Measurements from ENCODE around the gene VSTM2B.
"Not testable (repeated sequence)": the region's sequence is repeated elsewhere in the genome, so short reads cannot be mapped to it uniquely, and the experiment has no call there.

Gene VSTM2B

DNA sequence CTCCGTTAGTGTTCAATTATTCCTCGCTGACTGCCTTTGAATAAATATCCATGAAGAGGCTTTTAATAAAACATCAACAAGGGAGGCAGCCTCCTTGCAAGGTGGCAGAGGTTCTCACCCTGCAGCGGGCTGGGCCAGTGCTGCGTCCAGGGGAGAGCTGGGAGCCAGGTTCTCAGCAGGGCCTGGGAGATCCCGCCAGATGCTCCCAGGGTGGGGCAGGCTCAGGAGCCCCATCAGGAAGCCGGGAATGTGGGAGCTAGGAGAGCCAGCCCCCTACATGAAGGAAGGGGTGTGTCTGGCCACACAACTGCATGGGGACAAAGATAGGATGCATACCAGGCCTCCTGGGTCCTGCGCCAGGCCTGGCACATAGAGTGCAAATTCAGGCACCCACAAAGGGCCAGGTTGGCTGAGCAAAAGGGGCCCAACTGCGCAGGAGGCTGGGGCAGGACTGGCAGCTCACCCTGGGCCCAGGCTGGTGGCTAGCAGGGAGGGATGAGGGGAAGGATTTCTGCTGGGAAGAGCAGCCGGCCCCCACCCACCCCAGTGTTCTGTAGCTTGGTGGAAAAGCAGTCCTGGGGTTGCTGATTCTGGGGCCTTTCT lies 22.8 kb downstream of the VSTM2B start:
- DNase-seq, result no peak

DNA sequence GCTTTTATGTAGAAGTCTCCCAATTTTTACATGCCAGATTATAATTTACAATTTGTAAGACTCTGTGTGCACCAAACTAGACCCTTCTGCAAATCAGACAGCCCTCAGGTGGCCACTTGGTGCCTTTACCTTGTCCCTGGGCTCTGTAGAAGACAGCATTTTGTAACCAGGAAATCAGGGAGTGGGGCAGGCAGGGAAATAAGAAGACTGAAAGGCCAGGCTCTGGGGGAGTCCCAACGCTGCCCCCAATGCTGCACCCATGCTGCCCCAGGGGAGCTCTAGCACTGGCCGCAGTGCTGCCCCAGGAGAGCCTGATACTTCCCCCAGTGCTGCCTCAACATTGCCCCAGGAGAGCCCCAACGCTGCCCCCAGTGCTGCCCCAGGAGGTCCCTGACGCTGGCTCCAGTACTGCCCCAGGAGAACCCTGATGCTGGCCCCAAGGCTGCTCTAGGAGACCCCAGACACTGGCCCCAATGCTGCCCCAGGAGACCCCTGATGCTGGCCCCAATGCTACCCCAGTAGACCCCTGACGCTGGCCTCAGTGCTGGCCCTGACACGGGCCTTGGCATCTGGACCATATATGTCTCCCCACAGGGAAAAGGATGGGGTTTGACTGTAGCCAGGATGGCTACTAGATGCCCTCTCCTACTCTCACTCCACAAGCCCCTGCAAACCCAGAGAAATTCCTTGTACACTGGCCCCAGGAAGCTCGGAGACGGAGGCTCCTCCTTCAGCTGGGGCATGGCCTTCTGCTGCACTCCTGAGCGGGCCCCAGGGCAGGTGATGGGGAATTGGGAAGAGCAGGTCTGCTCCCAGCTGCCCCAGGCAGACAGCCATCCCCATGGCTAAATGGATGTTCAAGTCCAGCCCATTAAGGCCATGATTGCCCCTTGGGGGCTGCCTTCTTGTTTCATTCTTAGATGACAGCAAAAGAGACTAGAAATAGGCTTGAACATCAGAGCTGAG lies 23.6 kb downstream of the VSTM2B start:
- DNase-seq, result no peak

DNA sequence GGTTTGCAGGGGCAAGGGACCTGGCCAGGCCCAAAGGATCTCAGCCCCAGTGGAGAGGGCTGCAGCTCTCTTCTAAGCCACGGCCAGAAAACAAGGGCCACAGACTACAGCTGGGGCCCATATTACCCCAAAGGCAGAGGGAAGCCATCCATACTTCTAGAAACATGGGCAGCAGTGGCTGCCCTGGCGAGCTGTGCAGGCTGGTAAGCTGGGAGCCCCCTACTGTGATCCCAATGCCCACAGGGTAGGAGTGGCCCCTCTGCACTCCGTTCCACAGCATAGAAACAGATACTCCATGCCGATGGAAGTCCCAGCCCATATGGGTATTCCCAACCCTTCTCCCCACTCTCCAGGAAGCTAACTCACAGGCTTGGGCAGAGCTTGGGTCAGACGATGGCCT lies 25.1 kb downstream of the VSTM2B start:
- DNase-seq, result no peak

DNA sequence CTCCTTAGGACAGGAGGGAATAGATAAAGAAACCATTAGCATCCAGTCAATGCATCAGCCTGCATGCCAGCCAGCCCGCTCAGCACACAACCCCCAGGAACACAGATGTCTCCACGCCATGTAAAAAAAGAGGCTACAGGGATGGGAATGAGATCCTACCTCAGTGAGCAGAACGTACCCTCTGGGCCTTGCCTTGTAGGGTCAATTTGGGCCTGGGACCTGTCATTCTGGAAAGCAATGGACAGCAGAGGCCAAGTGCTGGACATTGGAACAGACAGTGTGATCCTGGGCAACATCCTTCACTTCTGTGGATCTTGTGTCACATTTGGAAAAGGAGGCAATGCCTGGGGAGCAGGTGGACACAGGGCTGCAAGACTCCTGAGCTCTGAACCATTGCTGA lies 26.0 kb downstream of the VSTM2B start:
- no peak for DNase-seq

DNA sequence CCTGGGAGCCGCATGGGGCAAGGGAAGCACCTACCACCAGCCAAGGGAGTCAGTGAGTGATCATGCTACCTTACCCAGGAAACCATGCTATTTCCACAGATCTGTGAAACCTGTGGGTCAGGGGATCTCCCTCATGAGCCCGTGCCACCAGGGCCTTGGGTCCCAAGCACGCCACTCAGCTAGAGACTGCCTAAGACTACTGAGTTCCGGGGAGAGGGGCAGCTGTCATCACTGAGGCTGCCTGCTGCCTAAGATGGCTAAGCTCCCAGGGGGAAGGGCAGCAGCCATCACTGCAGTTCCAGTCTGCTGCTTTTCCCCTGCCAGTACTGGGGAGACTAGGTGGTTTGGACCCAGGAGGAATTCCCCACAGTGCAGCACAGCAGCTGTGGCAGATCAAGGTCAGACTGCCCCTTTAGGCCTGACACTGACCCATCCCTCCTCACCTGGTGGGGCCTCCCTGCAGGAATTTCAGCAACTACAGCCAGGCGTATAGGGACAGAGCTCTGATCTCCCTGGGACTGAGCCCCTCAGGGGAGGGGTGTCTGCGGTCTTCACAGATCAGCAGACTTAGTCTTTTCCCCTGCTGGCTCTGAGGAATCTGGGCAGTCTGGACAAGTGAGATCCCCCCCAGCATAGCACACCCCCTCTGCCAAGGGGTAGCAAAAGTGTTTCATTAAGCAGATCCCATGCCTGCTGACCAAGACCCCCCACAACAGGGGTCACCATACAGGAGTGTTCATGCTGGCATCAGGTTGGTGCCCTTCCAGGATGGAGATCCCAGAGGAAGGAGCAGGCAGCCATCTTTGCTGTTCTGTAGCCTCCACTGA lies 26.9 kb downstream of the VSTM2B start:
- no peak for DNase-seq

DNA sequence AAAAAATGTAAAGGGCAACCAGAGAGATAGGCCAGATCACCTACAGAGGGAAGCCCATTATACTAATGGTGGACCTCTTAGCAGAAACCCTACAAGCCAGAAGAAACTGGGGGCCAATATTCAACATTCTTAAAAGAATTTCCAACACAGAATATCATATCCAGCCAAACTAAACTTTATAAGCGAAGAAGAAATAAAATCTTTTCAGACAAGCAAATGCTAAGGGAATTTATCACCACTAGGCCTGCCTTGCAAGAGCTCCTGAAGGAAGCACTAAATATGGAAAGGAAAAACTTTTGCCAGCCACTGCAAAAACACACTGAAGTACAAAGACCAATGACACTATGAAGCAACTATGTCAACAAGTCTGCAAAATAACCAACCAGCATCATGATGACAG lies 28.4 kb downstream of the VSTM2B start:
- no peak for DNase-seq

DNA sequence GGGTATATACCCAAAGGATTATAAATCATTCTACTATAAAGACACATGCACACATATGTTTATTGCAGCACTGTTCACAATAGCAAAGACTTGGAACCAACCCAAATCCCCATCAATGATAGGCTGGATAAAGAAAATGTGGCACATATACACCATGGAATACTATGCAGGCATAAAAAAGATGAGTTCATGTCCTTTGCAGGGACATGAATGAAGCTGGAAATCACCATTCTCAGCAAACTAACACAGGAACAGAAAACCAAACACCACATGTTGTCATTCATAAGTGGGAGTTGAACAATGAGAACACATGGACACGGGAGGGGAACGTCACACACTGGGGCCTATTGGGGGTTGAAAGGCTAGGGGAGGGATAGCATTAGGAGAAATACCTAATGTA lies 33.3 kb downstream of the VSTM2B start:
- DNase-seq, result not testable (repeated sequence)

DNA sequence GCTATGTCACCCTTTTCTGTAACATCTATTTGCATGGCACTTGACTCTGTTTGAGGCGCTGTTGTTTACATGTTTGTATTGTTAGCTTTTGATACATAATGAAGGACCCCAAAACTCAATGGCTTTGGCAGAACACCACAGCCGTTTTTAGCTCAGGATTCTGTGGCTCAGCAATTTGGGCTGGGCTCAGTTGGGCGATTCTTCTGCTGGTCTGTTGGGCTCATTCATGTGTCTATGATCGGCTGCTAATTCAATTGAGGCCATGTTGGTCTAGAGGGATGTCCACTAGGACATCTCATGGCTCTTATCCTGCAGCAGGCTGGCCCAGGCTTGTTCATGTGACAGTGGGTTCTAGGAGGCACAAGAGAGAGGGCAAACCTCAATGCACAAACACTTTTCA lies 33.9 kb downstream of the VSTM2B start:
- DNase-seq, result no peak

DNA sequence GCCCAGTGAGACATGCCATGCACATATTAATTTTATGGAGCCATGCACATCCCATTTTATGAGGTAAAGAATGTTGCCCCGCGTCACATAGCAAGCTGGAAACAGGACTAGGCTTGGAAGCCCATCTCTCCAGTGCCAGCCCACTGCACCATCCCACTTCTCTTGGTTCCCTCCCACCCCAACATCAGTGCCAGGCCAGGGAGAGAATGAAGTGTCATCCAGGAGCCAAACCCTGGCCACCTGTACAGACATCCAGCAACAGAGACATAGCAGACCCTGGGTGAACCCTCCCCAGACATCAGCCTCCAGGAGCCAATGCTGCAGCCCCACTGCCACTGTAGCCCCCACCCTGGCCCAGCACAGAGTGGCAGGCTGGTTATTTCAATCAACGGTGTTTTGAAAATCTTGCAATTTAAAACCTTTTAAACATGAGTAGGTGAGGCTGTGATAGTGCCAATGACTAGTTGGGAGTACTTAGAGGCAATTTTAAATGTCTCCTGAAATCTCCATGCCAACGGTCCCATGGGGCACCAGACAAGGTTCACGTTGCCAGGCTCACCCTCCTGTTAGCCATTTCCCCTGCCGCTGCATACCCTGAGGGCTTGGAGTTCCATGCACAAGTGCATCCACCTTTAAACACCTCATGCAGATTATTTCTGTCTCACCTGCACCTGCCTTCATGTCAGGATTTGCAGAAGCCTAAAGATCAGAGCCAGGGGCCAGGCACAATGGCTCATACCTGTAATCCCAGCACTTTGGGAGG lies 34.7 kb downstream of the VSTM2B start:
- DNase-seq, result no peak

DNA sequence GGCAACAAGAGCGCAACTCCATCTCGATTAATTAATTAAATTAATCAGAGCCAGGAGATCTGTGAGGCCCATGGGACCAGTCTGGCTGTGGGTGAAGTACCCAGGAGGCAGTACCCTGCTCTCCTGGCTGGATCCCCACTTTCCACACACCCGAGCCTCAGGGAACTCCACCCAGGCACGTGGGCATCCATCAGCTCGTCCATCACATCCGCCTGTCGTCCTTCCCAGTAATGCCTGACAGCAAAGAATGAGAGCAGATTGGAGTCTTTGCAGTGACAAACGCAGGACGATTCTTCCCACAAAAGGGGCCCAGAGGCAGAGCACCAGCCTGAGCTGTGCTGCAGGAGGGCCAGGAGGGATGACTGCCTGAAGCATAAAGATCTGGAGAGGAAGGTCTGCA lies 35.8 kb downstream of the VSTM2B start:
- DNase-seq, result no peak

DNA sequence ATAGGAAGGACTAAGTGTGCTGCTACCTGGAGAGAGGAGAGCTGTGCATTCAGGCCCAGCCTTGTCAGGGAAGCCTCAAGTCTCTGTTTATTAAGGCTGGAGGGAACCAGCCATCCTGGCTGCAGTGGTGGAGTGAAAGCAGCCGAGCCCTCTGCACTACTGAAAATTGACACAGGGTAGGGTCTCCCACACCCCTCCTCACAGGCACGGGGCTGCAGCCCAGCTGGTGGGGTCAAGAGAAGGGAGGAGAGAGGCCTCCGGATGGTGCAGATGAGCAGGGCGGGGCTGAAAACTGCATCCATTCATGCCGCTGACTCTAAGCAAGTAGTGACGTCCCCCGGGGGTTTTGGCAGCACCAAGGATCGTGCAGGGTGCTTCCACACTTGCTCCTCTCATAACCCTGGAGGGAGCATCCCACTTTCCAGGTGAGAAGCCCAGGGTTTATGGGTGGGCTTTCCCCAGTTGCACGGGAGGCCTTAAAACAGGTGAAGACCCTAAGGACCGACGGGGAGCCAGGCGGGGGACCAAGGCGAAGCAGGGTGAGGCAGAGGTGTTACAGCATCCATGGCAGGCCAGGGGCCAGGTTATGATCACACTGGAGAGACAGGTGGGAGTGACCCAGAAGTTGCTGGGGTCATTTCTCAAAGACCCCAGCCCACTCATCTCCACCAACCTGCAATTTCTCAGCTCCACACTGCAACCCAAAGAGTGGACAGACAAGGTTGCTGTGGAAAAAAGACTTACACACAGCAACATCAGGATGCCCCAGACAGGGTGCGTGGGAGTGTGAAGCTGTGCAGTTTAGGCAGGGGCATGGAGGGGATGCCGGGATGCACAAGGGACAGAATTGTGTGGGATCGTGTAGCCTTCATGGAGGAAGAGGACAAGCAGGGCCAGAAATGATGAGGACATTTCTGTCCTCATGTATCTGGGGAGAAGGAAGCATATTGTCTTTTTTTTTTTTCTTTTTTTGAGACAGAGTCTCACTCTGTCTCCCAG lies 36.8 kb downstream of the VSTM2B start:
- DNase-seq, result no peak

DNA sequence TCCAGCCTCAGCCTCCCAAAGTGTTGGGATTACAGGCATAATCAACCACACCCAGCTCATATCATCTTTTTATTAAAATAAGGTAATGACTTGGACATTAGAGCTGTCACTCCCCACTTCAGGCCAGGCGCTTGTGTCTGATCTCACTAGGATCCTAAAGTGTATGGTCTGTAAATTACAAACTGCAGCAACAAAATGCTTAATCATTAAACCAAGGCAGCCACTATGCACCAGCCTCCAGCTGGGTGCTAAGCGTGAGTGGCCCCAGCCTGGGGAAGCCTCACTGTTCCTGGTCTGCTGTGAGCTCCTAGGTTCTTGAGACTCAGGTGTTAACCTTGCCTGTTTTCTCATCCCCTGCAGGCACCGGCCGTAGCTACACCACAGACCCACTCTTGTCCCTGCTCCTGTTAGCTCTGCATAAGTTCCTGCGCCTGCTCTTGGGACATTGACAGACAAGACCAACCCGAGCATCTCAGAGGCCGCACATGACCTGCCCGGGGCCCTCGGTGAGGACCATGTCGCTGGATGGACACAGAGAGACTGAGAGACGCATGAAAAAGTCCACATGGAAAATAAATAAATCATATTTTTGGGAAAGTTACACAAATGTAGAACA lies 37.8 kb downstream of the VSTM2B start:
- DNase-seq, result no peak

DNA sequence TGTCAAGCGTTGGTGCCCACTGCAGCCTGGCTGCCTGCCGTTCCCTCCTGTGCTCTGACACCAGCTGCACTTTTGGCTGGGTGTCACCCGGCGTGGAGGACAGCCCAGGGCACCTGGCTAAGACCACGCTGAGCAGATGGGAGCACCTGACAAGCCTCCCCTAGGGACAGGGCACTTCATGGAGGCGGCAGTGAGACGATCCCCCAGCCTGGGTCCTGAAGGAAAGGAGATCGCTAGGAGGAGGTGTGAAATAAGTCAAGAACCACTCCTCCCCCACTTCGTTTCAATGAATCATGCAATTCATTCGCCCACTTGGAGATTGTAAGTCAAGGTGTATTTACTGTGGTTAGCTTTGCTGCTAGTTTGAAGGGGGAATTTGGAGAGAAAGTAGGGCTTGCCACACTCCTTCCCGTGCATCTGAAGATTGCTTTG lies 38.8 kb downstream of the VSTM2B start:
- no peak for DNase-seq

DNA sequence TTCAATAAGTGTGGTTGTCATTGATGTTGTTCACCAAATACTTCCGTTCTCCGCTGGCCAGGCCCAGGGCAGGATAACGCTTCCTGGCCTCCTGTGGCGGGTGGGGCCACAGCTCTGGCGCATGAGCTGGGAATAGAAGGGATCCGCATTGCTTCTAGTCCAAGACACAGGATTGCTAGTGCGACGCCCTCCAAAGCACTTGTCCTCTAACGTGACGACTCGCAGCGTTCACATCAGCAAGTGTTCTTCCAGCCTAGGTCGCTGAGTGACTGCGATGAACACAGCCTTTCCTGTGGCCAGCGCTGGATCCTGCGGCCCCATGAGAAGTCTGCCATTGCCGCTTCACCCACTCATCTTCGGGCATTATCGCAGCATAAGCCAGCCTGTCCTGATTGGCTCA lies 39.4 kb downstream of the VSTM2B start:
- DNase-seq, result no peak

DNA sequence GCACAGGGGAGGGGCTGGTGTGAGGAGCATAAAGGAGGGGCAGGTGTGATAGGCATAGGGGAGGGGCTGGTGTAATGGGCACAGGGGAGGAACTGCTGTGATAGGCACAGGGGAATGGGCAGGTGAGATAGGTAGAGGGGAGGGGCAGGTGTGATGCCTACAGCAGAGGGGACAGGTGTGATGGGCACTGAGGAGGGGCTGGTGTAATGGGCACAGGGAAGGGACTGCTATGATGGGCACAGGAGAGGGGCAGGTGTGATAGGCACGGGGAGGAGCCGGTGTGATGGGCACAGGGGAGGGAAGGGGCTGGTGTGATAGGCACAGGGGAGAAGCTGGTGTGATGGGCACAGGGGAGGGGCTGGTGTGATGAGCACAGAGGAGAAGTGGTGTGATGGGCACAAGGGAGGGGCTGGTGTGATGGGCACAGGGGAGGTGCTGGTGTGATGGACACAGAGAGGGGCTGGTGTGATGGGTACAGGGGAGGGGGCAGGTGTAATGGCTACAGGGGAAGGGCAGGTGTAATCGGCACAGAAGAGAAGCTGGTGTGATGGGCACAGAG lies 40.8 kb downstream of the VSTM2B start:
- no peak for DNase-seq

DNA sequence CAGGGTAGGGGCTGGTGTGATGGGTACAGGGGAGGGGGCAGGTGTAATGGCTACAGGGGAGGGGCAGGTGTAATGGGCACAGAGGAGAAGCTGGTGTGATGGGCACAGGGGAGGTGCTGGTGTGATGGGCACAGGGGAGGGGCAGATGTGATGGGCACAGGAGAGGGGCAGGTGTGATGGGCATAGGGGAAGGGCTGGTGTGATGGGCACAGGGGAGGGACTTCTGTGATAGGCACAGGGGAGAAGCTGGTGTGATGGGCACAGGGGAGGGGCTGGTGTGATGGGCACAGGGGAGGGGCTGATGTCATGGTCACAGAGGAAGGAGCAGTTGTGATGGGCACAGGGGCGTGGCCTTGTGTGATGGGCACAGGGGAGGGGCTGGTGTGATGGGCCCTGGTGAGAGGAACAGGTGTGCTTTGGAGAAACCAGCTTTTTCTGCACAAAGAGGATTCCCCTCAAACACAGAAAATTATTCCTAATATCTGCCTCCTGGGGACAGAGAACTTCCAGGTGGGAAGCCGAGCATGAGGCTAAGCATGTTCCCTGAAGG lies 41.6 kb downstream of the VSTM2B start:
- no peak for DNase-seq

DNA sequence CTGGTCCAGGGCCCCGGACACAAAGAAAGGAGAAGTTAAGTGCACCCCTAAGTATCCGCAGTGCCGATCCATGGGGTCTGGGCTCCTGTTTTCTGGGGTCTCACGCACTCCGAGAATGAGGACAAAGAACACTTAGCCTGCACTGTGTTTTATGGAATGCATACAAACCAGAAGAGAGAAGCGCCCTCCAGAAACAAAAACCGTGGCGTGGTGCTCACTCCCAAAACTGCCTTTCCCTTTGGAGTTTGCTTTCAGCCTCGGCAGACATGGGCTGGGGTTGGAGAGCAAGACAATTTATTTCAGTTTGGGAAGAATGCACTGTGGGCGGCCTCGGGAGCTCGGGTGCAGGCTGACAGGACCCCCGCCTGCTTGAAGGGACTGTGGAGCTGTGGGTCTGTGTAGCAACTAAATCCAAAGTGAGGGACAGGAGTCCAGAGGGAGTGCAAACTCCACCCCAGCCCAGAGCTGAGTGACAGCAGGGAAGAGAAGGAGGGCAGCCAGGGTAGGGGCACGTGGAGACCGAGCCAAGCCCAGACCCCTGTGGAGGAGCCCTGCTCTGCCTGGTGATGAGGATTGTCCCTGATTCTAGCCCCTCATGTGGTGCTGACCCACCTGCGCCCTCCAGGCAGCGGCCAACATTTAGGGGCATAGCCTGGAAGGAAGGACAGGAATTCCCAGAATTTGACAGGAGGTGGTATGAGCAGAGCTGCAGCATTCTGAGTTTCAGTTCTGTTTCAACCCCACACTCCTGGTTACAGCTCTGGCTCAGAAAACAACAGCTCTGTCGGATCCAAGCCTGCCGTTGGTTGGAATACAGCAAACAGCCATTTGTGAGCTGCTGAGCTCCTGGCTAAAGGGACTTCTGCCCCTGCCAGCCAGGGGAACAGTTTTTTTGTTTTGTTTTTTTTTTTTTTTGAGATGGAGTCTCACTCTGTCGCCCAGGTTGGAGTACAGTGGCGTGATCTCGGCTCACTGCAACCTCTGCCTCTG lies 42.5 kb downstream of the VSTM2B start:
- no peak for DNase-seq

DNA sequence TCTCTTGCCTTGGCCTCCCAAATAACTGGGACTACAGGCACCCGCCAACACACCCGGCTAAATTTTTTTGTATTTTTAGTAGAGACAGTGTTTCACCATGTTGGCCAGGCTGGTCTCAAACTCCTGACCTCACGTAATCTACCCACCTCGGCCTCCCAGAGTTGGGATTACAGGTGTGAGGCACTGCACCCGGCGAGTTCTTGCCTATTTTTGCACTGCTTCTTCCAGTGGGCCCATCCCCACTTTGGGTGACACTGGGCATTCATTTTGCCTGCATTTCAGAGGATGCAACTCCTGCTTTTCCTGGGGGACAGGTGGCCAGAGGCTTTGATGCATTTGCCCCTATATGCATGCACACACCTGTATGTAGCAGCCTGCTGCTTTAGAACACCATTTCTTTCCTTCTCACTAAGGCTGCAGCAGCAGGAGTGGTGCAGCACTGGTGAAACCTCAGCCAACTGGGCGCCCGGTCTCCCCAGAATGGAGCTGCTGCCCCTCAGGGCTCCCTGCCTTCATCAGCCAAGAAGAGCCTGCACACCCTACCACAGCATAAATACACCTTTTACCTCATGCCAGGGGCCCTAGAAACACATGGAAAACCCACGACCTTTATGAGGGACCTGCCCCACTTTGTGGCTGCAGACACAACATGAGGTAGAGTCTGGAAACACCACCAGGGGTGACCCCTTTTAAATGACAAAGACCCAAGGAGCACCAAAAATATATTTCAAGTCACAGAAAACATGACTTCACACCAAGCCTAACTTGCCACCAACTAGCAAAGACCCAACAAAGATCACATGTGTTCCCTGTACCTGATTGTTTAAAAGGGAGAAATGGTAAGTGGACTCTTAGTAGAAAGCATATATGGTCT lies 43.5 kb downstream of the VSTM2B start:
- no peak for DNase-seq

Data from CD4-positive, alpha-beta T cell treated with Interleukin-17A for 1 hour (primary cell).